ENCODE measurements around the gene SEC16B. TPM values are rescaled to one million over a fixed set of nuclear protein-coding genes. Genes with fewer than 3 reads are reported as not detected.

Gene SEC16B
- total and polyA plus RNA-seq, 4 donors, result 10.9 to 56.8 (median 29.4) TPM

DNA sequence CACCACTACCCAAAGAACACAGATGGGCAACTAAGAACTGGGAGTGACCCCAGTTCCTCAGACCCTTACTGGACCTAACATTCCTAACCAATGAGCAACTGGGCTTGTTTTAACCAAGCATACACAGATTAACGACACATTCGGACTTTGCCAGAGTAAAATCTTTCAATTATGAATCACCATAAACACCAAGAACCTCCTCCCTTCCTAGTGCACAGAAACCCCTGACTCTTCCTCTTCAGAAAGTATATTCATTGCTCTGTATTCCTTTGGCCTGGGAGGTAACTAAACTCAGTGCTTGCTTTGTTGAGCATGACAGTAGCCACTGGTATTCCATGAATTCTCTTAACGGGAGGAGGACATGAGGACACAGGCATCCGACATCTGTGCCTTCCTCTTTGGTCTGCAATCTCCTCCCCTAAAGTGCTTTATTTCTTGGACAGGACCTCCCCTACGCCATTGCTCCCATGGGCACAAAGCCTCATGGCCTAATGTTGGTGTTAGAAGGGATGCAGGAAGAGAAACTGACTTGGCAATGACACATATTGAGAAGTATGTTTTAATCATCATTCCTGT lies 42.7 kb downstream of the SEC16B start:
- Histone ChIP-seq H3K4me3 (ENCODE audit: low read depth in 1 of 3, low read length in 3 of 3) (no peak overlapping the region), H3K36me3 (ENCODE audit: control insufficient read depth in 4 of 4, insufficient read depth in 3 of 4, low read depth in 1 of 4, low read length in 3 of 4) (peaks cover 10 to 50% (median 43%) of the 10 kb centered on the region in 4 donors), H3K27ac (ENCODE audit: low read depth in 1 of 2, low read length in 2 of 2) (no peak overlapping the region), H3K27me3 (ENCODE audit: control insufficient read depth in 4 of 4, insufficient read depth in 4 of 4, low read length in 3 of 4) (no peaks in the 10 kb centered on the region), H3K9ac (ENCODE audit: low read depth in 1 of 2, low read length in 2 of 2) (no peak overlapping the region), H3K4me1 (ENCODE audit: control insufficient read depth in 4 of 4, insufficient read depth in 4 of 4, low read length in 3 of 4) (no peaks in the 10 kb centered on the region), H3K9me3 (ENCODE audit: control insufficient read depth in 4 of 4, low read length in 3 of 4) (no peaks in the 10 kb centered on the region)
- DNase-seq (ENCODE audit: low spot score), result no peak
- 94% methylated on average over 5 of the region's 5 CpGs for WGBS
- TF ChIP-seq, protein P1, sequence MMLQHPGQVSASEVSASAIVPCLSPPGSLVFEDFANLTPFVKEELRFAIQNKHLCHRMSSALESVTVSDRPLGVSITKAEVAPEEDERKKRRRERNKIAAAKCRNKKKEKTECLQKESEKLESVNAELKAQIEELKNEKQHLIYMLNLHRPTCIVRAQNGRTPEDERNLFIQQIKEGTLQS (IDR thresholded peaks at IDR 0.05), result no peak
- TF ChIP-seq, protein P2, sequence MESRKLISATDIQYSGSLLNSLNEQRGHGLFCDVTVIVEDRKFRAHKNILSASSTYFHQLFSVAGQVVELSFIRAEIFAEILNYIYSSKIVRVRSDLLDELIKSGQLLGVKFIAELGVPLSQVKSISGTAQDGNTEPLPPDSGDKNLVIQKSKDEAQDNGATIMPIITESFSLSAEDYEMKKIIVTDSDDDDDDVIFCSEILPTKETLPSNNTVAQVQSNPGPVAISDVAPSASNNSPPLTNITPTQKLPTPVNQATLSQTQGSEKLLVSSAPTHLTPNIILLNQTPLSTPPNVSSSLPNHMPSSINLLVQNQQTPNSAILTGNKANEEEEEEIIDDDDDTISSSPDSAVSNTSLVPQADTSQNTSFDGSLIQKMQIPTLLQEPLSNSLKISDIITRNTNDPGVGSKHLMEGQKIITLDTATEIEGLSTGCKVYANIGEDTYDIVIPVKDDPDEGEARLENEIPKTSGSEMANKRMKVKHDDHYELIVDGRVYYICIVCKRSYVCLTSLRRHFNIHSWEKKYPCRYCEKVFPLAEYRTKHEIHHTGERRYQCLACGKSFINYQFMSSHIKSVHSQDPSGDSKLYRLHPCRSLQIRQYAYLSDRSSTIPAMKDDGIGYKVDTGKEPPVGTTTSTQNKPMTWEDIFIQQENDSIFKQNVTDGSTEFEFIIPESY (IDR thresholded peaks at IDR 0.05), result no peak
- TF ChIP-seq EGR1 (IDR thresholded peaks at IDR 0.05; ENCODE audit: low read depth in 2 of 2) (no peak), YY1 (IDR thresholded peaks at IDR 0.05) (no peak), HNF4G (IDR thresholded peaks at IDR 0.05) (no peak), SP1 (IDR thresholded peaks at IDR 0.05) (no peak), HNF4A (conservative IDR thresholded peaks at IDR 0.05) (no peak), GABPA (IDR thresholded peaks at IDR 0.05 in 1 of 2, conservative IDR thresholded peaks at IDR 0.05 in 1 of 2) (no peak), TAF1 (conservative IDR thresholded peaks at IDR 0.05) (no peak)
- TF ChIP-seq, protein P3, sequence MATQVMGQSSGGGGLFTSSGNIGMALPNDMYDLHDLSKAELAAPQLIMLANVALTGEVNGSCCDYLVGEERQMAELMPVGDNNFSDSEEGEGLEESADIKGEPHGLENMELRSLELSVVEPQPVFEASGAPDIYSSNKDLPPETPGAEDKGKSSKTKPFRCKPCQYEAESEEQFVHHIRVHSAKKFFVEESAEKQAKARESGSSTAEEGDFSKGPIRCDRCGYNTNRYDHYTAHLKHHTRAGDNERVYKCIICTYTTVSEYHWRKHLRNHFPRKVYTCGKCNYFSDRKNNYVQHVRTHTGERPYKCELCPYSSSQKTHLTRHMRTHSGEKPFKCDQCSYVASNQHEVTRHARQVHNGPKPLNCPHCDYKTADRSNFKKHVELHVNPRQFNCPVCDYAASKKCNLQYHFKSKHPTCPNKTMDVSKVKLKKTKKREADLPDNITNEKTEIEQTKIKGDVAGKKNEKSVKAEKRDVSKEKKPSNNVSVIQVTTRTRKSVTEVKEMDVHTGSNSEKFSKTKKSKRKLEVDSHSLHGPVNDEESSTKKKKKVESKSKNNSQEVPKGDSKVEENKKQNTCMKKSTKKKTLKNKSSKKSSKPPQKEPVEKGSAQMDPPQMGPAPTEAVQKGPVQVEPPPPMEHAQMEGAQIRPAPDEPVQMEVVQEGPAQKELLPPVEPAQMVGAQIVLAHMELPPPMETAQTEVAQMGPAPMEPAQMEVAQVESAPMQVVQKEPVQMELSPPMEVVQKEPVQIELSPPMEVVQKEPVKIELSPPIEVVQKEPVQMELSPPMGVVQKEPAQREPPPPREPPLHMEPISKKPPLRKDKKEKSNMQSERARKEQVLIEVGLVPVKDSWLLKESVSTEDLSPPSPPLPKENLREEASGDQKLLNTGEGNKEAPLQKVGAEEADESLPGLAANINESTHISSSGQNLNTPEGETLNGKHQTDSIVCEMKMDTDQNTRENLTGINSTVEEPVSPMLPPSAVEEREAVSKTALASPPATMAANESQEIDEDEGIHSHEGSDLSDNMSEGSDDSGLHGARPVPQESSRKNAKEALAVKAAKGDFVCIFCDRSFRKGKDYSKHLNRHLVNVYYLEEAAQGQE (IDR thresholded peaks at IDR 0.05), result no peak

DNA sequence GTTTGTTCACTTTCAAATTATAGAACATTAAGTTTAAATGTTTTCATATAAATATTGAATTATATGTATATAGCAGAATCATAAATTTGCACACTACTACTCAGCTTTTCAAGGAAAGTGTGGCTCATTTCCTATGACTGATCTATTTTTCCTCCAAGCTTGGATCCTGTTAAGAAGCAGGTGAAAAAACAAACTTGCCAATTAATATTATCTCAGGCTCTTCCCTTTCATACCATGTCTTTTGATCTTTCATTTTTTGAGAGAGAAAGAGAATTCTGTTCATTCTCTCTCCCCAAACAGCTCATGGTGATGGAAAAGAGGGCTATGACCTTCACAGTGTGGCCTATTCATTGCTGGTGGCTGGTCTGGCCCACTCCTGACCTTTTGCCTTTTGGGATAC lies 43.7 kb downstream of the SEC16B start:
- TF ChIP-seq TAF1 (conservative IDR thresholded peaks at IDR 0.05) (no peak), YY1 (IDR thresholded peaks at IDR 0.05) (no peak), GABPA (IDR thresholded peaks at IDR 0.05 in 1 of 2, conservative IDR thresholded peaks at IDR 0.05 in 1 of 2) (no peak), SP1 (IDR thresholded peaks at IDR 0.05) (no peak), RXRA (IDR thresholded peaks at IDR 0.05) (no peak), NR2F2 (IDR thresholded peaks at IDR 0.05) (no peak), HNF4A (conservative IDR thresholded peaks at IDR 0.05) (no peak), RAD21 (IDR thresholded peaks at IDR 0.05) (no peak)
- TF ChIP-seq, protein P1 (IDR thresholded peaks at IDR 0.05), result no peak
- TF ChIP-seq, protein P4, sequence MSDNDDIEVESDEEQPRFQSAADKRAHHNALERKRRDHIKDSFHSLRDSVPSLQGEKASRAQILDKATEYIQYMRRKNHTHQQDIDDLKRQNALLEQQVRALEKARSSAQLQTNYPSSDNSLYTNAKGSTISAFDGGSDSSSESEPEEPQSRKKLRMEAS (IDR thresholded peaks at IDR 0.05), result no peak
- TF ChIP-seq, protein P5, sequence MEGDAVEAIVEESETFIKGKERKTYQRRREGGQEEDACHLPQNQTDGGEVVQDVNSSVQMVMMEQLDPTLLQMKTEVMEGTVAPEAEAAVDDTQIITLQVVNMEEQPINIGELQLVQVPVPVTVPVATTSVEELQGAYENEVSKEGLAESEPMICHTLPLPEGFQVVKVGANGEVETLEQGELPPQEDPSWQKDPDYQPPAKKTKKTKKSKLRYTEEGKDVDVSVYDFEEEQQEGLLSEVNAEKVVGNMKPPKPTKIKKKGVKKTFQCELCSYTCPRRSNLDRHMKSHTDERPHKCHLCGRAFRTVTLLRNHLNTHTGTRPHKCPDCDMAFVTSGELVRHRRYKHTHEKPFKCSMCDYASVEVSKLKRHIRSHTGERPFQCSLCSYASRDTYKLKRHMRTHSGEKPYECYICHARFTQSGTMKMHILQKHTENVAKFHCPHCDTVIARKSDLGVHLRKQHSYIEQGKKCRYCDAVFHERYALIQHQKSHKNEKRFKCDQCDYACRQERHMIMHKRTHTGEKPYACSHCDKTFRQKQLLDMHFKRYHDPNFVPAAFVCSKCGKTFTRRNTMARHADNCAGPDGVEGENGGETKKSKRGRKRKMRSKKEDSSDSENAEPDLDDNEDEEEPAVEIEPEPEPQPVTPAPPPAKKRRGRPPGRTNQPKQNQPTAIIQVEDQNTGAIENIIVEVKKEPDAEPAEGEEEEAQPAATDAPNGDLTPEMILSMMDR (IDR thresholded peaks at IDR 0.05; ENCODE audit: low read depth, low read length, missing input control), result no peak
- TF ChIP-seq, protein P2 (IDR thresholded peaks at IDR 0.05), result no peak
- TF ChIP-seq, protein P3 (IDR thresholded peaks at IDR 0.05), result no peak

More for the DNA sequence above, 43.7 kb downstream of the SEC16B start:
- Histone ChIP-seq H3K4me1 (ENCODE audit: control insufficient read depth in 4 of 4, insufficient read depth in 4 of 4, low read length in 3 of 4) (no peaks in the 10 kb centered on the region), H3K9me3 (ENCODE audit: control insufficient read depth in 4 of 4, low read length in 3 of 4) (no peaks in the 10 kb centered on the region), H3K27ac (ENCODE audit: low read depth in 1 of 2, low read length in 2 of 2) (no peak overlapping the region), H3K36me3 (ENCODE audit: control insufficient read depth in 4 of 4, insufficient read depth in 3 of 4, low read depth in 1 of 4, low read length in 3 of 4) (peaks cover 10 to 43% (median 37%) of the 10 kb centered on the region in 4 donors), H3K27me3 (ENCODE audit: control insufficient read depth in 4 of 4, insufficient read depth in 4 of 4, low read length in 3 of 4) (no peaks in the 10 kb centered on the region), H3K4me3 (ENCODE audit: low read depth in 1 of 3, low read length in 3 of 3) (no peak overlapping the region), H3K9ac (ENCODE audit: low read depth in 1 of 2, low read length in 2 of 2) (no peak overlapping the region)
- DNase-seq (ENCODE audit: low spot score), result no peak

All from liver (tissue), 9 donors.